Mesothelial cell of epicardium (in vitro differentiated cells): ENCODE data around the gene RCAN3. TPM values are rescaled to one million over a fixed set of nuclear protein-coding genes. Genes with fewer than 3 reads are reported as not detected.

ENCODE experiments used
- DNase-seq, 2 experiments: peaks; one replicate each; pipeline ENCODE4 v3.0.0; 2021; ENCODE audit warnings: low spot score in 2 of 2; ENCODE audit not compliant: unreplicated experiment in 2 of 2
- H3K27ac Mint-ChIP-seq: 2 replicates; pipeline ENCODE4 v1.8.0; 2021; ENCODE audit warnings: mixed read lengths
- H3K27me3 Mint-ChIP-seq: 2 replicates; pipeline ENCODE4 v1.8.0; 2021; ENCODE audit warnings: low read depth, mixed read lengths
- H3K36me3 Mint-ChIP-seq: 2 replicates; pipeline ENCODE4 v1.8.0; 2021; ENCODE audit warnings: mixed read lengths
- H3K4me1 Mint-ChIP-seq: 2 replicates; pipeline ENCODE4 v1.8.0; 2021; ENCODE audit warnings: mixed read lengths
- H3K4me3 Mint-ChIP-seq: 2 replicates; pipeline ENCODE4 v1.8.0; 2021; ENCODE audit warnings: mild to moderate bottlenecking, moderate library complexity, mixed read lengths
- H3K9me3 Mint-ChIP-seq: 2 replicates; pipeline ENCODE4 v1.8.0; 2021; ENCODE audit warnings: mixed read lengths
- total RNA-seq: library from RNA; stranded (reverse); gene quantifications from 3 replicates; pipeline ENCODE4 v1.2.1, GENCODE V29; 2021
- TF ChIP-seq, protein P1 (sequence below): fragments of 200-600 bp; sonication (generic); IDR thresholded peaks from one replicate; pipeline ENCODE4 v1.5.0; 2021; ENCODE audit warnings: antibody characterized with exemption; ENCODE audit not compliant: unreplicated experiment

RCAN3 gene
- total RNA-seq, 1 donor from 2014 or later: 9.5 TPM

DNA sequence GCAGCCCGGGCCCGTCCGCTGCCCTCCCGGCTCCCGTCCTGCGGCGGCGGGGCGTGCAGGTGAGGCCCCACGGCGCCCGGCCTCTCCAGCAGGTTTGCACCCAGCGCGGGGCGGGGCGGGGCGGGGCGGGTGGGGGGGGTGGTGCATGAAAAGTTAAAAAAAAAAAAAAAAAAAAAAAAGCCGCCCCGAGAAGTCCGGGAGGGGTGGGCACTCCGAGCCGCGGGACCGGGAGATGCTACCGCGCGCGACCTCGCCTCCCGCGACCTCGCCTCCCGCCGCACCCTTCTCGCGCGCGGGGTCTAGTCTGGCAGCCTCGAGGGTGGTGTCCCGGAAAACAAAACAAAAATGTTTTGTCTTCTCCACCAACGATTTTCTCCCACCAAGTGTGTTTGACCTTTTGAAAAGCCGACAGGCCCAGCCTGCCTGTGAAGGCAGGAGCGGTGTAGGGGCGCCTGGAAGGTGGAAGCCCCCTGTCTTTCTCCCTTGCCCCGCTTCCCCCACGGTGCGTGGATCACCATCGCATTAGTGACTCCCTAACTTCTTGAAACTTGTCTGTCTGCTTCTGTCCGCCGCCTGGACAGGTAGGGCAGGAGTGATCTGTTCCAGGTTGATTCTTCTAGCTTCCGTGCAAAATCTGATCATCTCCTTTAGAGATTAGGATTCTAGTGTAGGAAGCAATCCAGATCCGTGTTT, 569 bp downstream of the RCAN3 start:
- DNase-seq: no peak
- Mint-ChIP-seq H3K9me3 (no peaks in the 10 kb centered on the region), H3K27me3 (peaks cover 31% of the 10 kb centered on the region), H3K27ac (peak overlapping the region; percentile 65), H3K4me3 (peak overlapping the region; percentile 90), H3K36me3 (no peaks in the 10 kb centered on the region), H3K4me1 (peaks cover 15% of the 10 kb centered on the region)
- TF ChIP-seq, protein P1, sequence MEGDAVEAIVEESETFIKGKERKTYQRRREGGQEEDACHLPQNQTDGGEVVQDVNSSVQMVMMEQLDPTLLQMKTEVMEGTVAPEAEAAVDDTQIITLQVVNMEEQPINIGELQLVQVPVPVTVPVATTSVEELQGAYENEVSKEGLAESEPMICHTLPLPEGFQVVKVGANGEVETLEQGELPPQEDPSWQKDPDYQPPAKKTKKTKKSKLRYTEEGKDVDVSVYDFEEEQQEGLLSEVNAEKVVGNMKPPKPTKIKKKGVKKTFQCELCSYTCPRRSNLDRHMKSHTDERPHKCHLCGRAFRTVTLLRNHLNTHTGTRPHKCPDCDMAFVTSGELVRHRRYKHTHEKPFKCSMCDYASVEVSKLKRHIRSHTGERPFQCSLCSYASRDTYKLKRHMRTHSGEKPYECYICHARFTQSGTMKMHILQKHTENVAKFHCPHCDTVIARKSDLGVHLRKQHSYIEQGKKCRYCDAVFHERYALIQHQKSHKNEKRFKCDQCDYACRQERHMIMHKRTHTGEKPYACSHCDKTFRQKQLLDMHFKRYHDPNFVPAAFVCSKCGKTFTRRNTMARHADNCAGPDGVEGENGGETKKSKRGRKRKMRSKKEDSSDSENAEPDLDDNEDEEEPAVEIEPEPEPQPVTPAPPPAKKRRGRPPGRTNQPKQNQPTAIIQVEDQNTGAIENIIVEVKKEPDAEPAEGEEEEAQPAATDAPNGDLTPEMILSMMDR: no peak

DNA sequence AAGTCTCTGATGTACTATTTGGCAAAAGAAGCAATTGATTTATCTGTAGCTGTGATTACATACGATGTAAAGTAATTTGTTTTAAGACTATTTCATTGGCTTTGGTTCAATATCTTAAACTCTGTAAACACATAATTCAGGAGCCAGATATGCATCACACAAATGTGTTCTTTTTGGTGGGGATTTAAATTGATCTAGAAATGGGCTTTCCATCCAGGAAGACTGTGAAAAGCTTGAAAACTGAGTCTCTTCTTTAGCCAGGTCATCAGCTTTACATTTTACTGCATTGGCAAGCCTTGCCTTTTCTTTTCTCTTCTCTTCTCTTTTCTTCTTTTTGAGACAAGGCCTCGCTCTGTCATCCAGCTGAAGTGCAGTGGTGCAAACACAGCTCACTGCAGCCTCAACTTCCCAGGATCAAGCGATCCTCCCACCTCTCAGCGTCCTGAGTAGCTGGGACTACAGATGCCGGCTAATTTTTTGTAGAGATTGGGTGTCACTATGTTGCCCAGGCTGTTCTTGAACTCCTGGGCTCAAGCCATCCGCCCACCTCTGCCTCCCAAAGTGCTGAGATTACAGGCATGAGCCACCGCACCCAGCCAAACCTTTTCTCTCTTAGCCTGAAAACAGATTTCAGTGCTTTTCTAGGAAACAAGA, 1.4 kb downstream of the RCAN3 start:
- Mint-ChIP-seq H3K36me3 (no peaks in the 10 kb centered on the region), H3K4me3 (peak overlapping the region; percentile 90), H3K27ac (no peak overlapping the region), H3K9me3 (peaks cover 2% of the 10 kb centered on the region), H3K27me3 (peaks cover 26% of the 10 kb centered on the region), H3K4me1 (peaks cover 15% of the 10 kb centered on the region)
- no peak for DNase-seq
- TF ChIP-seq, protein P1: no peak

- peaks cover 15% of the 10 kb centered on the region for H3K4me1 Mint-ChIP-seq
- no peak for DNase-seq
- no peak overlapping the region for H3K27ac Mint-ChIP-seq
- H3K4me3 Mint-ChIP-seq: peak overlapping the region; percentile 90
- peaks cover 7% of the 10 kb centered on the region for H3K9me3 Mint-ChIP-seq
- TF ChIP-seq, protein P1: no peak
- peaks cover 22% of the 10 kb centered on the region for H3K27me3 Mint-ChIP-seq
- H3K36me3 Mint-ChIP-seq: no peaks in the 10 kb centered on the region
Measured at GRCh38 chr1:24504560-24504959, 1.9 kb downstream of the RCAN3 start.

DNA sequence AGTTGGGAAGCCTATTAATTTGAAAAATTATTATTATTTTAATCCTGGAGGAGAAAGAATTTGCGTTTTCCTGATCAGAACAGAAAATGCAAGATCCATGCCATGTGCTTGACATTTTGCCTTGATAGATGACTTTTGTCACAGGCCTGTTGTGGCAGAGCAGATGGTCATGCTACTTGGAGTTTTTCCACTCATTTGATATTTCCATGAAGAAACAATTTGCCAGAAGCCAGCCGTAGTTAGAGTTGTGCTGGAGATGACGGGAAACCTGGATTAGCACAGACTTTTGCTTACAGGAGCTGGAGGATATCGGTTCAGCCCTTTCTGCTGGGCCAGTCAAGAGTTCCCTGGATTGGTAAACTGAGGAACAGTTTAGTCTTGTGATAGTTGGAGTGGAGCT, 3.2 kb downstream of the RCAN3 start:
- no peak overlapping the region for H3K27ac Mint-ChIP-seq
- no peaks in the 10 kb centered on the region for H3K36me3 Mint-ChIP-seq
- H3K27me3 Mint-ChIP-seq: peaks cover 18% of the 10 kb centered on the region
- TF ChIP-seq, protein P1: no peak
- H3K4me1 Mint-ChIP-seq: peaks cover 15% of the 10 kb centered on the region
- H3K4me3 Mint-ChIP-seq: no peak overlapping the region
- DNase-seq: no peak
- peaks cover 12% of the 10 kb centered on the region for H3K9me3 Mint-ChIP-seq

- Mint-ChIP-seq H3K27ac (no peak overlapping the region), H3K4me3 (no peak overlapping the region), H3K4me1 (peaks cover 13% of the 10 kb centered on the region), H3K27me3 (peaks cover 16% of the 10 kb centered on the region), H3K9me3 (peaks cover 12% of the 10 kb centered on the region), H3K36me3 (peaks cover 2% of the 10 kb centered on the region)
- DNase-seq: no peak
- TF ChIP-seq, protein P1: no peak
Measured at GRCh38 chr1:24506691-24507381, 4.2 kb downstream of the RCAN3 start.
